HG03039 (cell line): ENCODE data around the gene GREB1.

ENCODE experiments used
- ATAC-seq: cut with Tn5 transposase; IDR thresholded peaks from one replicate; pipeline ENCODE4 v1.9.1; 2021; ENCODE audit warnings: mild to moderate bottlenecking, moderate library complexity; ENCODE audit not compliant: unreplicated experiment

Gene GREB1

DNA sequence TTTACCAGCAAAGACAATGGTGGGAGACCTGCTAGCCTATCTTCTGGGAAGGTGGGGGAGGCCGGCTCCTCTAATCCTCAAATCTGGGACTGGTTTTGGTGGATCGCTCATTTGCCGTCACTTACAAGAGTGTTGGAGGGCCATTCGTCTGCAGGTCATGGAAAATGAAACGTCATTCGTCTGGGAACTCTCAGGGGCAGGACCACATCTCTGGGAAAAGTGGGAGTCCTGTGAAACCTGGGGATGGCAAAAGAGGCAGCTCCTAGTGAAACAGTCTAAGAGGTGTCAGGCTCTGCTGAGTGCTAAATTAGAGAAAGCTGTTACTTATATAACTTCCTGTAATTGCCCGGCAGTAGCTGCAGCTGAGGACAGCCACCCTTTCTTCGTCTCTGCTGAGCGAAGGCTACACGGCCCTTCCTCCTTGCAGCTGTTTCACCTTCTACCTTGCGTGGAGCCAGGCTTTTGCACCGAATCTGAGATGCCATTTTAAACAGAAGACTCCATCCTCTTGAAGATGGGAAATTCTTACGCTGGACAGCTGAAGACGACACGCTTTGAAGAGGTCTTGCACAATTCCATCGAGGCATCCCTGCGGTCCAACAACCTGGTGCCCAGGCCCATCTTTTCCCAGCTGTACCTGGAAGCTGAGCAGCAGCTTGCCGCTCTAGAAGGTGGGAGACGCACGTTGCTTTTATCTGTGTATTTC, 22.4 kb downstream of the GREB1 start:
- ATAC-seq = no peak

DNA sequence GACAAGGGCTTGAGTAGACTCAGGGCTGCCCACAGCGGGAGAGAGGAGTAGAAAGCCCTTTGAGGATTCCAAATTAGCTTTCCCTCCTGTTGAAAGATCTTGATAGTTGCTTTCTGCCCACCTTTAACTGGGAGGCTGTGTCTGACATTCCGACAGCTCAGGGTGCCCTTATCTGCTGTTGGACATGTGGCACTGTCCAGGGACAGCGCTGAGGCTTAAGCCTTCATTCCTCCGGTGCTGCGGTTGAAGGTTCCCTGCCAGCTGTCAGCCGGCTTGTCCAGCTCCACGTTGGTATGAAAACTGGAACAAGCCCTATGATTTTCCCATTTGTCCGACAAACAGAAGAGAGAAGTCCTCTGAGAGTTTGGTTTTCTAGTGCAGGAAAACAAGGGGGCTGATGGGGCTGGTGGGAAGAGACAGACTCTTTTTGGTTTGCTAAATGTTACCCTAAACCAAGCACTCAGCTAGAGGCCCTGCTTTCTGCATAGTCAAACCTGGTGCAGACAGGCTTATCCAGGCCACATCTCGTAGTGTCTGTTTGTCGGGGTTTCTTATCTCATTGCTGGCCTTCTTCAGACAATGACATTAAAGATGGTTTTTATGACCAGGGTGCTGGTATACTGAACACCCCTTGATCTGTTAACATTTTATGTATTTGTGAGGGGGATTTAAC, 24.5 kb downstream of the GREB1 start:
- no peak for ATAC-seq

DNA sequence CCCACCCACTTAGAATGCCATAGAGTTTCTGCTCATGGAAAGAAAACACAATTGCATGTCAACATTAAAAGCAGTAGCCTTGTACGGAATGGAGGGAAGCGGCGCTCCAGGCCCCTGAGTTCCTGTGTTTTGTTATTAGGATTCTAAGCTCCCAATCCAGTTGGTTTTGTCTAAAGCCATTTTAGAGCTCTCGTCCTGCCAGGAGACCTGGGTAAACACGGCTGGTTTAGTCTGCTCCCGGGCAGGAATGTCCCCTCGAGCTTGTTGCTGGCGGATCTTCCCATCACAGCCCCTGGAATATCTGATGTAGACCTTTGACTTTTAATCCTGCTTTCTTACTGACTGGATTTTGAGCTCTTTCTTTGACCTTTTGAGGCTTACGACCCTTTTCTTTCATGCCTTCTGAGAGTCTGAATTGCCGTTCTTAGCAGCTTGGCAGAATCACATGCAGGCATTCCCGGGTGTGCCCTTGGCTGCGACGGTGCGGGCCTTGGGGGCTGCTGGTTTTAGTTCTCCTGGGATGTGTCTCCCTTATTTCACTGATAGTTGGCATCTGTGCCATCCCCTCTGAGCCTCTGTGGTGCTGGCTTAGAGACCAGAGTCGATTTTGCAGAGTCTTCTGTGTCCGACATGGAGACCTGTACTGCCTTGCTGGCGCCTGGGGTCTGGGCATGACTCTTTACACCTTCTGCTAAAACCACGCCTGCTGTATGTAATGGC, 25.4 kb downstream of the GREB1 start:
- ATAC-seq = no peak

DNA sequence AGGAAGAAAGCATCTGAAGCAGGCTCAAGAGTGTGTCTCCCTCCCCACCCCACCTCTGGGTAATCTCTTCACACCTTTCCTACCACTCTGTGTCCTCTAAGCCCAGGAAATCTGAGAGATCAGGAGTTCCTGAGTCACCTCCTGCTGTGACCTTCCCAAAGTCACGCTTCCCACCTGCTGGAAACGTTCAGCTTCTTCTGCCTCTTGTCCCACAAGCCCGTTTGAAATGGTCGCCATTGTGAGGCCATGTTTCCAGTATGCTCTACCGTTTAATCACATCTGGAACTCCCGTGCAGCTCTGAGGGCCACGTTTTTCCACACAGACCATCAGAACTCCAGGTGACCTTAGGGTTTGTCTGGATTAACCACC, 25.9 kb downstream of the GREB1 start:
- no peak for ATAC-seq

DNA sequence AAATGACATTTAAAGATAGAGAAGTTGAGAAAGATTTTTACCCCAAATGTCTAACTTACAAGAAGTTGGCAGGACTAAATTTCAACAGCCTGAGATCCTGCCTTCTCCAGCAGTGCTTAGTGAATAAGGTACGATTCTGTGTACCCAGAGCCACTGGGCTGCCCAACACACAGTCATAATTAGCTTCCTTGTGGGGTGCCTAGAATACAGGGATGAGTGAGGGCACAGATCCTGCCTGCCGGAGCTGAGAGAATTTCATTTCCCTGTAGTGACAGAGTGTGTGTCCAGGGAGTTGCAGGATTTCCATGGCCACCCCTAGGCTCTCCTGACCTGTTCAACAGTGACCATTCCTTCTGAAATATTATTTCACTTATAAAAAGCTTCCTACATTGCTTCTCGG, 27.0 kb downstream of the GREB1 start:
- no peak for ATAC-seq

DNA sequence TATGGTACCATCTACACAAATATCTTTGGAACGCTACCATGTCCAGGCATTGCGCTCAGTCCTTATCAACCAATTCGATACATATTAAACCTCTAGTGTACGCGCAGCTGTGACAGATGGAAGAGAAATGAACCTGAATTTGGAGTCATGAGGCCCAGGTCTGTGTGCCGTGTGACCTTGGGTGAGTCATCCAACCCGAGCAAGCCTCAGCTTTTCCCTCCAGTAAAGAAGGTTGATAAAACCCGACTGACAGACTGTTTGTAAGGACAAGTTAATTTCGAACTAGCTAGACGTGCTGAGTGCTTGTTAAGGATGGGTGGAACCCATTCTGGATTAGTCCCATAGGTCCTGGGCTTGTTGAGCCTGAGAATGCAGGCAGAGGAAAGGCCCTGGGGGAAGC, 28.2 kb downstream of the GREB1 start:
- ATAC-seq = no peak

DNA sequence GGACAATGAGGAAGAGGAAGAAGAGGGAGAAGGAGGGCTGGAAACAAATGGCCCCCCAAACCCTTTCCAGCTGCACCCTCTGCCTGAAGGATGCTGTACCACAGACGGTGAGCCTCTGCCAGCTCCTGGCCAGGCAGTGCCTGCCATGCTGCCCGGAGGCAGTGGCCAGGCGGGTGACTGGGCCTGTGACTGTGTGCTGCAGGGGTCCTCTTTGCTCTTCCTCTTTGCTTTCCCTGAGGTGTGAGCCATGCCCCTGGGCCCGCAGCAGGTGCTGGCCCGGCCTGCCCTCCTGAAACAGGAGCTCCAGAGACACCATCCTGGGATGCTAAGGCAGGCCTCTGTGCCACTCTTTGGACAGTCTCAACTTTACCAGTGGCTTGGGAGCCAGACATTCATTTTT, 28.6 kb downstream of the GREB1 start:
- ATAC-seq = no peak

DNA sequence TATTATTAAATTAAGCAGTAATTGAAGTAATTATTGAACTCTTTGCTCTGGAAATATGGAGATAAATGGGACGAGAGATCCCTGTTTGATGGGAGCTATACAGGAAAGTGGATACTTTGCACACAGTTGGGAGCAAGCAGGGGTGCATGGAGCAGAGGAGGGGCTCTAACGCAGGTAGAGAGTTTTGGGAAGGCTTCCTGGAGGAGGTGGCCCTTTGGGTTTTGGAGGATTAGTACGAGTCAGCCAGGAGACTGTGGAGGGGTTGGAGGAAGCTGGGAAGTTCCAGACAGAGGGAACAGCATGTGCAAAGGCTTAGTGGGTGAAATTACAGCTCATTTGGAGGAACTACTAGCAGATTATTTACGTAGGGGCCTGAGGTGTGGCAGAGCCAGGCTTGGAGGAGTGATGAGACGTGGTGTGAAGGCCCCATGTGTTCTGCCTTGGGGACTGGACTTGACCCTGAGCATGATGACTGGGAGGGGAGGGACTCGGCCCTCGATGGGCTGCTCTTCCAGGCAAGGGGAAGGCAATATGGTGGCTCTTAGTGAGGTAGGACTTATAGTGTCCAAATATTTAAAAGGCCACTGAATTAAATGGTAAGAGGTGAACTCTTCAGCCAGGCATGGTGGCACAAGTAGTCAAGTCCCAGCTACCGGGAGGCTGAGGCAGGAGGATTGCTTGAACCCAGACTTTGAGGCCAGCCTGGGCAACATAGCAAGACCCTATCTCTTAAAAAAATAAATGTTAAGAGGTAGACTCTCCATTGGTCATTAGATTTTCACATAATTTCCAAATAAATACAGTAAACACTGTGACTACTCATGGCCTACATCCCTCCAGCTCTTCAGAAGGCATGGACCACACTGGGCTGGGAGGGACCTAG, 30.2 kb downstream of the GREB1 start:
- ATAC-seq = no peak

DNA sequence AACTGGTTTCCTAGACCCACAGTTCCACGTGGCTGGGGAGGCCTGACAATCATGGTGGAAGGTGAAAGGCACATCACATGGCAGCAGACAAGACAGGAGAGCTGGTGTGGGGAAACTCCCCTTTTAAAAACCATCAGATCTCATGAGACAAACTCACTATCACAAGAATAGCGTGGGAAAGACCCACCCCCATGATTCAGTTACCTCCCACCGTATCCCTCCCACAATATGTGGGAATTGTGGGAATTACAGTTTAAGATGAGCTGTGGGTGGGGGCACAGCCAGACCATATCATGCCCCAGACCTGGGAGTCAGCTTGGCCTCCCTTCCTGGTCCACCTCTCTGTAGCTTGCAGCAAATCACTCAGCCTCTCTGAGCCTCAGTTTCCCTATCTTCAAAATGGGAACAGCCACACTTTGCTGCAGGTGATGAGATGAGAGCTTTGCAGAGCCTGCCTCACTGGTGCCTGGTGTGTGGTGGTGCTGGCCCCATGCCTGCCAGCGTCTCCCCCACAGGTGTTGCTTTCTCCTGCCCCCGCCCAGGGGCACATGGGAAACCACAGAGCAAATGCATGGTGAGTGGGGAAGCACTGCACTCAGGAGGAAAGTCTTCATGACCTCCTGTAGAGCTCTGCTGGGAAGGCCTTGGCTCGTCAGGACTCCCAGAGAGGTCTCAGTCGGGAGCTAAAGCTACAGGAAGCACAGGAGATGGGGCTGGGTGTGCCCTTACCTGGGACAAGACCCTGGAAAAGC, 31.1 kb downstream of the GREB1 start:
- no peak for ATAC-seq

DNA sequence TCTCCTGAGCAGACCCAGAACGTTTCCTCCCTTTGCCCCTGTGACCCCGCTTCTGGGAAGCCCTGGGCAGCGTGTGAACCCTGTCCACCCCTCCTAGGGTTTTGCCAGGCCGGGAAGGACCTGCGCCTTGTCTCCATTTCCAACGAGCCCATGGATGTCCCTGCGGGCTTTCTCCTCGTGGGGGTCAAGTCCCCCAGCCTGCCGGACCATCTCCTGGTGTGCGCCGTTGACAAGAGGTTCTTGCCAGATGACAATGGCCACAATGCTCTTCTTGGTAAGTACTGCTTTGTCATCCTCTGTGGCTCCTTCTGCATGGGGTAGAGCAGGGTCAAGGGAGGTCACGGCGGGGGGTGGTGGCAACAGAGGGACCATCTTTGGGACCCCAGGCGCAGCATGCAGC, 32.5 kb downstream of the GREB1 start:
- ATAC-seq = no peak

DNA sequence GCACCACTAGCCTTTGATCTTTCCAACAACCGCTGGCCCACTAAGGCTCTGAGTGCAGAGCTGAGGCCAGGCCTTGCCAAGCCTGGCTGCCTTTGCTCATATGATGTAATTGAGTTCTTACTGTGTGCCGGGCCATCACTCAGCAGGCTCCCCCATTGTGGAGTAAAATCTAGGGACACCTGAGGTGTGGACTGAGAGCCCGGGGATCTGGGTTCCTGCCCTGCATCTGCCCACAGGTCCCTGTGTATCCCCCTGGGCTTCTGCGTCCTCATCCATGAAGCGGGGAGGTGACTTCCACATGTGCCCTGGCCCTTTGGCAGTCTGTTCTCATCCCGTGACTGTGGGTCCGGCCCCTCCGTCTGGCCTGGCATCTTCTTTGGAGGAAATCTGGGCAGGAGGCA, 33.8 kb downstream of the GREB1 start:
- ATAC-seq = no peak

DNA sequence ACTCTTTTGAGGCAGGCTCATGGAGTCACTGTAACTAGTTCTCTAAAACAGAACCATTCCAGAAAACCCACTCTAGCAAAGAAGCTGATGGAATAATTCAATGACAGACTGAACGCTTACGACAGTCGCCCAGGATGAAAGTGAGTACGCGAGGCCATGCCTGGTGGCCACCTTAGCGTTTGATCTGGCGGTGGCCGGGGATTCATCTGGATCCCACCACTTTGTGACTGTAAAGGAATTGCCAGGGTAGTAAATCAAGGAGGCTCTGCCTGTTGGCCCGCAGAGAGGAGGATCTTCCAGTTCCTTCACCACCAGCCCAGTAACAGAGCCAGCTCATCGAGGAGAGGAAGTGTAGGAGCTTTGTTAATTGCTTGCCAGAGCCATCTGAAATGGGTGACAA, 34.6 kb downstream of the GREB1 start:
- ATAC-seq = no peak

DNA sequence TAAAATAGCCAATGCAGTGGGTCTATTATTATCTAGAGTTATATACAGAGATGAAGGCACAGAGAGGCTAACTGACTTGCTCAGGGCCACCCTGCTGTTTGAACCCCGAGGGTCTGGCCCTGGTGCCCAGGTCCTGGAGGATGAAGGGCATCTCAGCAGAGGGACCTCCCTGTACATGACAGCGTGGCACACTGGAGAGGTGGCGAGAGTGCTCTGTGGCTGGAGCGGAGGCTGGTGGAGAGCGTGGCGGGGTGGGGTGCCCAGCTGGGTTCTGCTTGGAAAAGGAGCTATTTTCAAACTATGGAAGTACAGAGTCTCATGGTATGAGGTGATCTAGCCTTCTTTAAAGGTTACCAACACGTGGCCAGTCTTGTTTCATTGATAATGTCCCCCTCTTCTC, 35.8 kb downstream of the GREB1 start:
- no peak for ATAC-seq

DNA sequence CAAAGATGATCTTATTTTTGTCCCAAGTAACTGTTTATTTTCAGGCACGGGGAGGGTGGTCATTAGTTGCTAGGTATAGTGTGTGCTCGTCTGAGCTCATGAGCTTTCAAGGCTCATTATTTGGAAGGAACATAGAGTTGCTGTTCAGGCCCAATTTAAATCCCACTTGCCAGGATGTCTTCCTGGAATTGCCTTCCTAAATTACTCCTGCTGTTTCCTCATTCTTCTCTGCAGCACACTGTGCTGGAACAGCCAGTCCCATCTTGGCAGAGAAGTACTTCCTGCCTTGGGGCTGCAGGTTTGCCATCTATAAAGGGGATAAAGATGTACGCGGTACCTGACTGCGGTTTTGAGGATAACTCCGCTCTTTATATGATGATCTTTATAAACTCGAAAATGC, 37.3 kb downstream of the GREB1 start:
- no peak for ATAC-seq

DNA sequence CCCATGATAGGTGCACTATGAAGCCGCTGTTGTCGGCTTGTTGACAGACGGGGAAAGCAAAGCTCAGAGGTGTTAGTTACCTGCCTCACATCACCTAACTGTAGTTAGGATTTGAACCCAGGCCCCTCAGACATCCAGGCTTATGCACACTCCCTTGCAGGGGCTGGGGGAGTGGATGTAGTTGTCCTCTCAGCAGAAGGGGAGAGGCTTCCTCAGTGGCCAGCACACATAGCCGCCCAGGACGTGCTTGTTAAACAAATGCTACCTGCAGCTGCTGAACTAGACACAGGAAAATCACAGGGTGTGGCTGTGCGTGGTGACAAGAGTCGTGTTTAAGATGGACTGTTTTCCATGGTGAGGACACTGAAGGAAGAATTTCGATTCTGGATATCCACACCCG, 39.2 kb downstream of the GREB1 start:
- ATAC-seq = no peak

DNA sequence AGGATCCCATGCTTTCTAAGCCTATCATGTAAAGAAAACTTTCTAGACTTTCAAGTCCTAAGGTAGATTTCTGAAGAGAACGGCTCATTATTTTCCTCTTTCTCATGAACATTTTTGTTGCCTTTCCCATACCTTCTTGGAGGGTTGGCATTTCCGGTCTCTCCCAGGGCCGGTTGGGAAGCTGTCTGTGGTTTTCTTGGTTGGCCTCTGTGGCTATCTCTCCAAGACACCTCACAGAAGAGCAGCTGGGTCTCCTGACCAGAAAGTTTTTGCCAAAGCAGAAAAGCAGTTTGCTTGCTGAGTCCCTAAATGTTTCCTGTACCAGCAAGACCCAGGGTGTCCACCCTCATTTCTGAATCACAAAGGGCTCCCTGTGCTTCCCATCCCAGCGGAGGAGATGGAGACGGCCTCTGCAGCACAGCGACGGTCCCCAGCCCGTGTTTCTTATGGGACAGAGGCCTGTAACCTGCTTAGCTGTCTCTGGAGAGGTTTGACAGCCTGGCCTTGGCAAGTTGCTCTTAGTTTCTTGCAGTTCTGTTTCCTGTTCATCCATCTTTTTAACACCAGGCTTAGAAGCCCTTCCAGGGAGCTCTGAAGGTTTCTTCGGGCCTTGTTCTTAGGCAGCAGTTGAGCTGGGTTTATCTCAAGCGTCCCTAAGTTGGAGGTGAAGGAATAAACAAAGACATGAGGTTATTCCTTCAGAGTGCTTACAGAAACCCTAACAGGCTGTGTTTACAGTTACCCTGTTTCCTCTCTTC, 39.8 kb downstream of the GREB1 start:
- ATAC-seq = no peak

DNA sequence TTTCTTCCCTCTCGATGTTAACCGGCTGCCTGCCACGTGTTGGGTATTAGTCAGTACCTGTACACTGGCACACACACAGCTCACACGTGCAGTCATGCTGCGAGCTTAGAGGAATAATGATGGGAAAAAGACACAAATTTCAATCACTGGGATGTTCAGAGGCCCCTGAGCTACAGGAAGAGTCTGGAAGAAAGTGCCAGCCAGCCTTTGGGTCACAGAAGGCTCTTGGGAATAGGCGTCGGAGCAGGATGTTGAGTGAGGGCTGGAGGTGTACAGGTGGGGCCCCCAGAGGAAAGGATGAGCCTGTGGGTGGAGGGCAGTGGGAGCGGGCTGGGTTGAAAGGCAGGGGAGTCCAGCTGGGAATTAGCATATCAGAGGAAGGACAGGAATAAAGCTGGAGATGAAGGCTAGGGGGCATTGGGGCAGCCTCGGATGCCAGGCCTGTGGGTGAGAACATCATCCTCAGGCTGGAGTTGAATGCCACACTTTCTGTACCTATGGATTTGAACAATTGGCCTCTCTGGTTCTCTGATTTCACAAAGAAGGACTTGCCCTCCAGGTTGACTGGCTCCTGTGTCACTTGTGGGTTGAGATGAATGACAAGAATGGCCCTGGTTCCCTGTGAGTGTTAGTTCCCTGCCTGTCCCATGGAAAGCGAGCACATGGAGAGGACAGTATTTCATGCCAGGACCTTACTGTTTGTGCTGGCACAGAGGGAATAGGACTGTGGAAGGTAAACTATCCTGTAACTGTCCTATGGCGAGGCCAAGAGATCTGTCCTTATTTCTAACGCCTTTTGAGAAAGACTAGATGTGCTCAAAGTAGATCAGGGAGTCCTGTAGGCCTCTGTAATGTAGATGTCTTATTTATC, 40.6 kb downstream of the GREB1 start:
- no peak for ATAC-seq

DNA sequence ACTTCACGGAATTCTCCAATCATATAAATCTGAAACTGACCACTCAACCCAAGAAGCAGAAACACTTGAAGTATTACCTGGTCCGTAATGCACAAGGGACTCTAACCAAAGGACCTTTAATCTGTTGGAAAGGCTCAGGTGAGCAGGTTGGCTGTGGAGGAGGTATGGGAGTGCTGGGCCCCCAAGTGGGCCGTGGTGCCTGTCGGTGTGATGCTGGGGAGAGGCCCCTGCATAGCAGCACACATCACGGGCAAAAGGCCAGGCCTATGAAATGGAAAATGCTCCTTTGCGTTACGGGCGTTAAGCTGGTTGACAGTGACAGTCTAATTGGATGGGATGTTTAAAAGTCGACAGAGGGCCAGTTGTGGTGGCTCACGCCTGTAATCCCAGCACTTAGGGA, 42.6 kb downstream of the GREB1 start:
- no peak for ATAC-seq
